Activated naive CD4-positive, alpha-beta T cell treated with anti-CD3 and anti-CD28 coated beads, Interleukin-2, amount 50 U/mL, for 72 hours (primary cell): Measurements from ENCODE around the gene LGALS8. TPM values are rescaled to one million over a fixed set of nuclear protein-coding genes. Genes with fewer than 3 reads are reported as not detected.
A peak's percentile ranks its signal among the peaks of the same experiment; 100 is the strongest.
"Not testable (repeated sequence)": the region's sequence is repeated elsewhere in the genome, so short reads cannot be mapped to it uniquely, and the experiment has no call there.

ENCODE experiments used
- ATAC-seq, 2 donors: fragments of 150-1000 bp; cut with Tn5 transposase; 2 replicates each; pipeline ENCODE4 v1.10.0; 2021; ENCODE audit warnings: mild to moderate bottlenecking in 2 of 2, moderate library complexity in 2 of 2
- DNase-seq, 2 donors: peaks; one replicate each; pipeline ENCODE4 v3.0.0; 2021 to 2022; ENCODE audit warnings: low spot score in 2 of 2
- H3K27ac Mint-ChIP-seq, 2 donors: one replicate each; pipeline ENCODE4 v1.8.0; 2022; ENCODE audit warnings: mild to moderate bottlenecking in 2 of 2, mixed read lengths in 2 of 2
- H3K36me3 Mint-ChIP-seq, 2 donors: one replicate each; pipeline ENCODE4 v1.8.0; 2022; ENCODE audit warnings: mixed read lengths in 2 of 2
- H3K9me3 Mint-ChIP-seq, 2 donors: one replicate each; pipeline ENCODE4 v1.8.0; 2022; ENCODE audit warnings: mixed read lengths in 2 of 2
- total RNA-seq, 2 donors: library from RNA; stranded (reverse); gene quantifications; one replicate each; pipeline ENCODE4 v1.2.3, GENCODE V29; 2022

Gene LGALS8
- 100 to 1,000 TPM; 132 to 156 TPM for total RNA-seq

DNA sequence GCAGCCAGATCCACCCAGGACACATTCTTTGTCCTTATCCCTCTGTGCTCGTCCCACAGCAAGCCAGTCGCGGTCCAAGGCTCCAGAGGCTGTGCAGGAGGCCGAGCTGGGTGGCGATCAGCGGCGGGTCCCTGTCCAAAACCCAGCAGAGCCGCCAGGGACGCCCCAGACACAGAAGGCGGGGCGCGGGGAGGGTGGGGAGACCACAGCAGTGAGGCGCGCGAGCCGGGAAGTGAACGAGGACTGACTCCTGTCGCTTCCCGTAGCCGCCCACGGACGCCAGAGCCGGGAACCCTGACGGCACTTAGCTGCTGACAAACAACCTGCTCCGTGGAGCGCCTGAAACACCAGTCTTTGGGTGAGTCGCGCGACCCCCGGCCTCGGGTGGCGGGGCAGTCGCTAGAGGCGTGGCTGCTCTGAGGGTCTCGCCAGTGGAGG is at the start of gene LGALS8:
Gene LGALS8 (plus strand): TSS at position 279 of the 438 bp plus-strand sequence. CDS start 2,089 bp downstream, outside the sequence.
- peaks cover 25 to 29% of the 10 kb centered on the region in 2 donors for H3K36me3 Mint-ChIP-seq
- peaks cover 0 to 10% of the 10 kb centered on the region in 2 donors for H3K9me3 Mint-ChIP-seq
- ATAC-seq = peak; percentile 74 to 84
- peak; percentile 84 to 90 for DNase-seq
- peak within 1 kb of the TSS; percentile 99 to 100 for H3K27ac Mint-ChIP-seq

GRCh38 chr1:236476019-236476418 is 47.8 kb upstream of the LGALS8 start:
- no peaks in the 10 kb centered on the region for H3K36me3 Mint-ChIP-seq
- DNase-seq (no peak), ATAC-seq (no peak)
- H3K27ac Mint-ChIP-seq = no peak overlapping the region
- no peaks in the 10 kb centered on the region for H3K9me3 Mint-ChIP-seq

GRCh38 chr1:236480758-236481436 is 42.9 kb upstream of the LGALS8 start:
- no peak overlapping the region for H3K27ac Mint-ChIP-seq
- ATAC-seq (no peak), DNase-seq (no peak)
- no peaks in the 10 kb centered on the region for H3K9me3 Mint-ChIP-seq
- no peaks in the 10 kb centered on the region for H3K36me3 Mint-ChIP-seq

DNA sequence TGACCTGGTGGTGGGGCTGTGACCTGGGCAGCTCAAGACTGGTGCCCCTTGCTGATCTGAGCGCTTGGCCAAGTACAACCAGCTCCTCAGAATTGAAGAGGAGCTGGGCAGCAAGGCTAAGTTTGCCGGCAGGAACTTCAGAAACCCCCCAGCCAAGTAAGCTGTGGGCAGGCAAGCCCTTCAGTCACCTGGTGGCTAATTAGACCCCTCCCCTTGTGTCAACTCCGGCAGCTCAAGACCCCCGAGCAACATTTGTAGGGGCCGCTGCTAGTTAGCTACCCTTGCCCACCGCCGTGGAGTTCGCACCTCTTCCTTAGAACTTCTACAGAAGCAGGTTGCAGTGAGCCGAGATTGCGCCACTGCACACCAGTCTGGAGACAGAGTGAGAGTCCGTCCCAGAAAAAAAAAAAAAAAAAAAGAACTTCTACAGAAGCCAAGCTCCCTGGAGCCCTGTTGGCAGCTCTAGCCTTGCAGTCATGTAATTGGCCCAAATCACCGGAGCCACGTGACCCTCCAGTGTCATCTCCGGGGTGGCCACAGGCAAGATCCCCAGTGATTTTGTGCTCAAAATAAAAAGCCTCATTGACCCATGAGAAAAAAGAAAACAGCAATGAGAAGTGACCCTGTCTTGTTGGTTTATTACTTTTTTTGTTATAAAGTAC is 39.3 kb upstream of the LGALS8 start:
- DNase-seq (no peak), ATAC-seq (no peak)
- Mint-ChIP-seq H3K9me3 (no peaks in the 10 kb centered on the region), H3K27ac (no peak overlapping the region), H3K36me3 (no peaks in the 10 kb centered on the region)

DNA sequence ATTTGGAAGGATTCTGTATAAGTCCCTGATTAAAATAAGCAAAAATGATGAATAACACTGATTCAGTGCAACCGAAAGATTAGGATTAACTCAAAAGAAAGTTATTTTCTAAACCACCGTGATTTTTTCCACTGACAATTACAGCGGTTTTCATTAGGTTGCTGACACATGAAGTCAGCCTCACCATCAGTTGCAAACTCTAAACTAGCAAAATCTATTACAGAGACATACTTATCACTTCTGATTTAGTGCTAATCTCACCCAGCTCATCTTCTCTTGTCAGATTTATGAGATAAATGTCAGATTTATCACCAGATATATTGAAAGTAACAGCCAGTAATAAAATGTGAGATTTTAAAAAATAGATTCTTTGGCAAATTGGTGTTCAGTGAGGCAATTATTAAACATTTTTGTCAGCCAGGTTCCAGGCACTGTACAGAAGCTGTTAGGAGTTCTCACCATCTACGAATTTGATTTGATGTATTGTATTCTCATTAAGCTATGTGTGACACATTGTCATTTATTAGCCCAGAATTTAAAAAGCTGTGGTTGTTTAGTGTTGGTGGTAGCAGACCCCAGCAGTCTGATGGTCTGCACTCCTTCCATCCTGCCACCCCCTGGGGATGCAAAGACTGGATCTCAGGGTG is 37.3 kb upstream of the LGALS8 start:
- Mint-ChIP-seq H3K9me3 (no peaks in the 10 kb centered on the region), H3K27ac (no peak overlapping the region), H3K36me3 (no peaks in the 10 kb centered on the region)
- no peak for ATAC-seq
- DNase-seq = no peak

- H3K27ac Mint-ChIP-seq, DNase-seq, H3K9me3 Mint-ChIP-seq, ATAC-seq, H3K36me3 Mint-ChIP-seq: not testable (repeated sequence)
These were observed 34.6 kb upstream of the LGALS8 start for GRCh38 chr1:236489161-236489560.

- H3K36me3 Mint-ChIP-seq = no peaks in the 10 kb centered on the region
- no peaks in the 10 kb centered on the region for H3K9me3 Mint-ChIP-seq
- no peak for DNase-seq
- ATAC-seq = peak; percentile 51 to 56
- H3K27ac Mint-ChIP-seq = no peak overlapping the region
These were observed 33.9 kb upstream of the LGALS8 start for GRCh38 chr1:236489710-236490377.

DNA sequence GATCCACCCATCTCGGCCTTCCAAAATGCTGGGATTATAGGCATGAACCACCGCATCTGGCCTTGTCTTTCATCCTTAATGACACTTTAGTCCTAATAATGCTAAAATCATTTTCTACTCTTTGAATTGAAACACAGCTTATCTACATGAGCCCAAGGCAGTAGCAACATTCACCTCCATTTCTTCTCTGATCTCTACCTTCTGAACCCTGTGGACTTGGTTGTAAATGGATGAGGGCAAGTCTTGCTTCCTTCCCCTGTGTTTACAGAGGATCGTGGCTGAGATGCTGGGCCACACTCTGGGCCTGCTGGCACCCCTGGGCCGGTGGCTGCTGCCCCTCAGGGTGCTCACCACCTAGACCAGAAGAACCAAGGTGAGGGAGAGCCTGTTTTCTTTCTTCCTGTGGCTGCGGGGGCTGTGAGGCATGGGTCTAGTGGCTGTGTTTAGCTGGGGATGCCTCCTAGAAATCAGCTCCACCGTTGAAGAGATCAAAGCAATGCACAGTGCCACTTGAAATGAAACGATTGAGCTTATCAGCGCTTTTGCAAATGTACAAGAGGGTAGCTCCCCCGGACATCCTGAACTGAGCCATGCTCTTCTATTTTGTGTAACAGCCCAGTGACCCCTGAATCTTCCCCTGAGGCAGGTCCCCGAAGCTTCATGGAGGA is 32.2 kb upstream of the LGALS8 start:
- H3K27ac Mint-ChIP-seq = no peak overlapping the region
- no peaks in the 10 kb centered on the region for H3K9me3 Mint-ChIP-seq
- DNase-seq (no peak), ATAC-seq (no peak)
- no peaks in the 10 kb centered on the region for H3K36me3 Mint-ChIP-seq

GRCh38 chr1:236492378-236492777 is 31.4 kb upstream of the LGALS8 start:
- H3K27ac Mint-ChIP-seq = no peak overlapping the region
- DNase-seq (no peak), ATAC-seq (no peak)
- no peaks in the 10 kb centered on the region for H3K9me3 Mint-ChIP-seq
- no peaks in the 10 kb centered on the region for H3K36me3 Mint-ChIP-seq

DNA sequence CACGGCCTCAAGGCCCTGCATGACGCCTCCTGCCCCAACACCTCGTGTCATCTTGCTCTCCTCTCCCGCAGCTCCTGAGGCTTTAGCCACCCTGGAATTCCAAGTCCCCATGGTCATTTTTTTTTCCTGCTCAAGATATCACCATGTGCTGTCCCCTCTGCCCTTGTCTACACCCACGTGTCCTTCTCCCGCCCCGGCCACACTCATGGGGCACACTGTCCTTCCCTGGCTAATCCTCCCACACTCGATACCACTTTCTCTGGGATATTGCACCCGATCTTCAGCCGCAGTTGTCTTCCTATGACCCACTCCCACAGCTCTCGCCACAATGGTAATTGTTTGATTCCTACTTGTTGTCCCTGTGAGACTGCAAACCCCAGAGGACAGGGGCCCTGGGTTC is 29.7 kb upstream of the LGALS8 start:
- Mint-ChIP-seq H3K9me3 (no peaks in the 10 kb centered on the region), H3K27ac (no peak overlapping the region), H3K36me3 (no peaks in the 10 kb centered on the region)
- ATAC-seq (no peak), DNase-seq (no peak)

- no peak for DNase-seq
- no peaks in the 10 kb centered on the region for H3K9me3 Mint-ChIP-seq
- H3K27ac Mint-ChIP-seq = no peak overlapping the region
- no peak for ATAC-seq
- no peaks in the 10 kb centered on the region for H3K36me3 Mint-ChIP-seq
These were observed 29.0 kb upstream of the LGALS8 start for GRCh38 chr1:236494586-236495466.

DNA sequence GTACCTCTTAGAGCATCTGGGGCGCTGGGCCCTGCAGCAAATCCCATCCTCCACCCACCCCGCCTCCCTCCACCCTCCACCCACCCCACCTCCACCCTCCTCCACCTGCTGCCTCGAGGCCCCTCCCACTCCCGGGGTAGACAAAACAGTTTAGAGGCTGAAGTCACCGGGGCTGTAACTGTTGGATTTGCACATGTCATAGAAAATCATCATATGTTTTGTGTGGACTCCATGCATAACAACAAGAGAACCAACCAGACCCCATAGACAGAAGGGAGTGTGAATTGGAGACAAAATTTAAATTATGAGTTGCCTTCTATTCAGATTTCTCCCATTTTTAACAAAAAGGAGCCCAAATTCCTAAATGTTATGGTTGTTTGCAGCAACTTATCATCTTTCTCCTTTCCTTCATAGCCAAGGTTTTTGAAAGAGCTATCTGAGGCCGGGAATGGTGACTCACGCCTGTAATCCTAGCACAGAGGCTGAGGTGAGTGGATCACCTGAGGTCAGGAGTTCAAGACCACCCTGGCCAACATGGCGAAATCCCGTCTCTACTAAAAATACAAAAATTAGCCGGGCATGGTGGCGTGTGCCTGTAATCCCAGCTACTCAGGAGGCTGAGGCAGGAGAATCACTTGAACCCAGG is 28.2 kb upstream of the LGALS8 start:
- no peak for ATAC-seq
- Mint-ChIP-seq H3K9me3 (no peaks in the 10 kb centered on the region), H3K27ac (no peak overlapping the region), H3K36me3 (no peaks in the 10 kb centered on the region)
- no peak for DNase-seq

DNA sequence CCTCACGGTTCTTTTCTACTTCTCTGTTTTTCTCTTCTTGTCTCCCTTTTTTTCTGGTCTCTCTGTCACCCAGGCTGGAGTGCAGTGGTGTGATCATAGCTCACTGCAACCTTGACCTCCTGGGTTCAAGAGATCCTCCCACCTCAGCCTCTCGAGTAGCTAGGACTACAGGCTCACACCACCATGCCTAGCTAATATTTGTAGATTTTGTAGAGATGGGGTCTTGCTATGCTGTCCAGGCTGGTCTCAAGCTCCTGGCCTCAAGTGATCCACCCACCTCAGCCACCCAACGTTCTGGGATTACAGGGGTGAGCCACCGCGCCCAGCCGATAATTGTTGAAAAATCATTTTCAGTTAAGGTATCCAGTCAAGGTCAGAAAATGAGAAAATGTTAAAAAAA is 25.9 kb upstream of the LGALS8 start:
- no peak for DNase-seq
- Mint-ChIP-seq H3K9me3 (no peaks in the 10 kb centered on the region), H3K27ac (no peak overlapping the region)

GRCh38 chr1:236501093-236501492 is 22.7 kb upstream of the LGALS8 start:
- Mint-ChIP-seq H3K27ac (no peak overlapping the region), H3K36me3 (no peaks in the 10 kb centered on the region), H3K9me3 (no peaks in the 10 kb centered on the region)
- no peak for DNase-seq
- no peak for ATAC-seq

More for the DNA sequence above, 25.9 kb upstream of the LGALS8 start:
- H3K36me3 Mint-ChIP-seq = no peaks in the 10 kb centered on the region
- no peak for ATAC-seq

- DNase-seq (no peak), ATAC-seq (no peak)
- Mint-ChIP-seq H3K36me3 (no peaks in the 10 kb centered on the region), H3K9me3 (no peaks in the 10 kb centered on the region), H3K27ac (peak overlapping the region; percentile 82 to 86)
These were observed 21.2 kb upstream of the LGALS8 start for GRCh38 chr1:236502579-236502971.
